ENCODE data around the gene CITED2. TPM values are rescaled to one million over a fixed set of nuclear protein-coding genes. Genes with fewer than 3 reads are reported as not detected.

Gene CITED2
- total RNA-seq, 1 donor from 2014 or later = 72.4 TPM

DNA sequence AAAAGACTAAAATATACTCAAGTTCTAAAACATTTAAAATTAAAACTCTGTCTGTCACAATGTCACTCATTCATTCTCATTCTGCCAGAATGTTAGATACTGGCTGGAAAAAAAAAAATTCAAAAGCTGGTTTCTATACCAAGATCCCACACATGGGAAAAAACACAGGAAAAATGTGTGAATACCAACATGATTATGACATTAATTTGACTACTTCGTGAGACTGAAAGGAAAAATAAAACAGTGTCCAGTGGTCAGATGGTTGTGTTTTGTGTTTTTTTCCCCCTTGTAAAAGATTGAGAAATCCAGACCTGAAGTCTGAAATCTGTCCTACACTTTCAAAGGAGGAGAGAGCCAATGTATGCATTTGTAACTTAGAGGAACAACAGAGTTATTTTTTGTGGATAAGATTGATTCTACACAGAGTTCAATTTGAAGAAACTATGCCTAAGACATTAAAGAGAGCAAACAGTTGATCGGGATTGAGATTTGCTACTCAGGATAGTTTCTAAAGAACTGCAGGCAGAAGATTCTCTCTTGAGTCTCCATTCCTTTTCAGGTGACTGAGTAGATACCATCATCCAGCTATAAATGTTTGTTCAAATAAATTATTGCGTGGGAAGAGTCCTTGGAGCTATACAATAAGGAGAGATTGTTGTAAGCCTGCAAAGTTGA is 43.5 kb downstream of the CITED2 start:
- TF ChIP-seq, protein P1, sequence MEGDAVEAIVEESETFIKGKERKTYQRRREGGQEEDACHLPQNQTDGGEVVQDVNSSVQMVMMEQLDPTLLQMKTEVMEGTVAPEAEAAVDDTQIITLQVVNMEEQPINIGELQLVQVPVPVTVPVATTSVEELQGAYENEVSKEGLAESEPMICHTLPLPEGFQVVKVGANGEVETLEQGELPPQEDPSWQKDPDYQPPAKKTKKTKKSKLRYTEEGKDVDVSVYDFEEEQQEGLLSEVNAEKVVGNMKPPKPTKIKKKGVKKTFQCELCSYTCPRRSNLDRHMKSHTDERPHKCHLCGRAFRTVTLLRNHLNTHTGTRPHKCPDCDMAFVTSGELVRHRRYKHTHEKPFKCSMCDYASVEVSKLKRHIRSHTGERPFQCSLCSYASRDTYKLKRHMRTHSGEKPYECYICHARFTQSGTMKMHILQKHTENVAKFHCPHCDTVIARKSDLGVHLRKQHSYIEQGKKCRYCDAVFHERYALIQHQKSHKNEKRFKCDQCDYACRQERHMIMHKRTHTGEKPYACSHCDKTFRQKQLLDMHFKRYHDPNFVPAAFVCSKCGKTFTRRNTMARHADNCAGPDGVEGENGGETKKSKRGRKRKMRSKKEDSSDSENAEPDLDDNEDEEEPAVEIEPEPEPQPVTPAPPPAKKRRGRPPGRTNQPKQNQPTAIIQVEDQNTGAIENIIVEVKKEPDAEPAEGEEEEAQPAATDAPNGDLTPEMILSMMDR (IDR thresholded peaks at IDR 0.05; ENCODE audit: unreplicated experiment) = no peak
- Mint-ChIP-seq H3K36me3 (ENCODE audit: low read depth, unreplicated experiment) (no peaks in the 10 kb centered on the region), H3K9me3 (ENCODE audit: unreplicated experiment) (no peaks in the 10 kb centered on the region), H3K4me1 (ENCODE audit: unreplicated experiment) (peaks cover 3% of the 10 kb centered on the region), H3K4me3 (ENCODE audit: unreplicated experiment) (no peak overlapping the region), H3K27me3 (ENCODE audit: unreplicated experiment) (no peaks in the 10 kb centered on the region), H3K27ac (ENCODE audit: unreplicated experiment) (no peak overlapping the region)
- no peak for DNase-seq (ENCODE audit: low spot score)

- Mint-ChIP-seq H3K36me3 (ENCODE audit: low read depth, unreplicated experiment) (no peaks in the 10 kb centered on the region), H3K4me1 (ENCODE audit: unreplicated experiment) (peaks cover 3% of the 10 kb centered on the region), H3K4me3 (ENCODE audit: unreplicated experiment) (no peak overlapping the region), H3K27me3 (ENCODE audit: unreplicated experiment) (no peaks in the 10 kb centered on the region), H3K27ac (ENCODE audit: unreplicated experiment) (no peak overlapping the region), H3K9me3 (ENCODE audit: unreplicated experiment) (no peaks in the 10 kb centered on the region)
- no peak for DNase-seq (ENCODE audit: low spot score)
- TF ChIP-seq, protein P1 (IDR thresholded peaks at IDR 0.05; ENCODE audit: unreplicated experiment) = no peak
Observed at GRCh38 chr6:139330306-139330705, 44.1 kb downstream of the CITED2 start.

DNA sequence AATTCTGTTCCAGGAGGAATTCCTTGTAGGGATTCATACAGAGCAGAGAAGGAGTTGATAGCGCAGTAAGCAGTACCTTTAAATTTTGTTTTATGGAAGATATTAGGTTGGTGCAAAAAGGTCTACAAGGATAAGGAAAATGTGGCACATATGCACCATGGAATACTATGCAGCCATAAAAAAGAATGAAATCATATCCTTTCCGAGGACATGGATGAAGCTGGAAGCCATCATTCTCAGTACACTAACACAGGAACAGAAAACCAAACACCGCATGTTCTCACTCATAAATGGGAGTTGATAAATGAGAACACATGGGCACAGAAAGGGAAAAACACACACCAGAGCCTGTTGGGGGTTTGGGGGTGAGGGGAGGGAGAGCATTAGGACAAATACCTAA is 45.2 kb downstream of the CITED2 start:
- Mint-ChIP-seq H3K4me1 (ENCODE audit: unreplicated experiment) (no peaks in the 10 kb centered on the region), H3K9me3 (ENCODE audit: unreplicated experiment) (no peaks in the 10 kb centered on the region)

GRCh38 chr6:139327038-139327437 is 47.4 kb downstream of the CITED2 start:
- DNase-seq (ENCODE audit: low spot score) = no peak
- TF ChIP-seq, protein P1 (IDR thresholded peaks at IDR 0.05; ENCODE audit: unreplicated experiment) = no peak
- Mint-ChIP-seq H3K4me1 (ENCODE audit: unreplicated experiment) (peaks cover 9% of the 10 kb centered on the region), H3K9me3 (ENCODE audit: unreplicated experiment) (no peaks in the 10 kb centered on the region), H3K4me3 (ENCODE audit: unreplicated experiment) (no peak overlapping the region), H3K27ac (ENCODE audit: unreplicated experiment) (no peak overlapping the region), H3K27me3 (ENCODE audit: unreplicated experiment) (no peaks in the 10 kb centered on the region), H3K36me3 (ENCODE audit: low read depth, unreplicated experiment) (no peaks in the 10 kb centered on the region)

More for the DNA sequence above, 45.2 kb downstream of the CITED2 start:
- Mint-ChIP-seq H3K4me3 (ENCODE audit: unreplicated experiment) (no peak overlapping the region), H3K27ac (ENCODE audit: unreplicated experiment) (no peak overlapping the region), H3K27me3 (ENCODE audit: unreplicated experiment) (no peaks in the 10 kb centered on the region), H3K36me3 (ENCODE audit: low read depth, unreplicated experiment) (no peaks in the 10 kb centered on the region)
- DNase-seq (ENCODE audit: low spot score) = no peak
- TF ChIP-seq, protein P1 (IDR thresholded peaks at IDR 0.05; ENCODE audit: unreplicated experiment) = no peak

- H3K4me1 Mint-ChIP-seq (ENCODE audit: unreplicated experiment) = peaks cover 9% of the 10 kb centered on the region
- no peaks in the 10 kb centered on the region for H3K9me3 Mint-ChIP-seq (ENCODE audit: unreplicated experiment)
- H3K36me3 Mint-ChIP-seq (ENCODE audit: low read depth, unreplicated experiment) = no peaks in the 10 kb centered on the region
- no peak overlapping the region for H3K4me3 Mint-ChIP-seq (ENCODE audit: unreplicated experiment)
- TF ChIP-seq, protein P1 (IDR thresholded peaks at IDR 0.05; ENCODE audit: unreplicated experiment) = no peak
- H3K27ac Mint-ChIP-seq (ENCODE audit: unreplicated experiment) = no peak overlapping the region
- no peak for DNase-seq (ENCODE audit: low spot score)
- H3K27me3 Mint-ChIP-seq (ENCODE audit: unreplicated experiment) = no peaks in the 10 kb centered on the region
Observed at GRCh38 chr6:139325686-139326085, 48.8 kb downstream of the CITED2 start.
